Ovary (tissue), 3 donors: ENCODE results near the gene KRT17.

Source experiments
- EP300 ChIP-seq: sonication (generic); formaldehyde crosslinking; IDR thresholded peaks from one replicate; pipeline ENCODE4 v1.6.1; 2017; ENCODE audit warnings: antibody characterized with exemption
- POLR2A ChIP-seq: fragments of 450-650 bp; IDR thresholded peaks from one replicate; pipeline ENCODE4 v1.6.1; 2017; ENCODE audit warnings: antibody characterized with exemption, mild to moderate bottlenecking, moderate library complexity
- TF ChIP-seq, protein P1 (sequence below), 3 donors: fragments of 450-650 bp in 2 of 3; fragments of 200-600 bp in 1 of 3; IDR thresholded peaks; one replicate each; pipeline versions ENCODE4 v1.5.1 to v1.8.0; 2016 to 2022; ENCODE audit warnings: antibody characterized with exemption in 3 of 3, mild to moderate bottlenecking in 1 of 3
- donor health status: DM: no; HTN: no; CAD: no.

DNA sequence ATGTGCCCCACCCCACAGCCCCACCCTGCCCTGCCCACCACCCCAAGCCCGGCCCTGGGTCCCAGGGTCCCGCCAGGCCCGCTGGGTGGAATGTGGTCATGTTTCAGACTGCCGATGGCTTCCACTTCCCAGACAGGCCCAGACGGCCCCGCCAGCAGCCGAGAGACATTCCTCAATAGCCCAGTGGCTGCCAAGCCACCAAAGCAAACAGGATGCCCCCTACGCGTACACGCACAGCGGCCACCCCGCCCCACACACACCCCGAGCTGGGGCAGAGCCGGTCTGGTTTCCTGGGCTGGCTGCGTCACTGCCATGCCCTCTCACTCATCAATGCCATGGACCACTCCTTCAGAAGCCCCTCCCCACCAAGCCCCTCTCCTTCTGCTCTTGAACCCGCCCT lies 1.2 kb upstream of the KRT17 start:
- TF ChIP-seq, protein P1, sequence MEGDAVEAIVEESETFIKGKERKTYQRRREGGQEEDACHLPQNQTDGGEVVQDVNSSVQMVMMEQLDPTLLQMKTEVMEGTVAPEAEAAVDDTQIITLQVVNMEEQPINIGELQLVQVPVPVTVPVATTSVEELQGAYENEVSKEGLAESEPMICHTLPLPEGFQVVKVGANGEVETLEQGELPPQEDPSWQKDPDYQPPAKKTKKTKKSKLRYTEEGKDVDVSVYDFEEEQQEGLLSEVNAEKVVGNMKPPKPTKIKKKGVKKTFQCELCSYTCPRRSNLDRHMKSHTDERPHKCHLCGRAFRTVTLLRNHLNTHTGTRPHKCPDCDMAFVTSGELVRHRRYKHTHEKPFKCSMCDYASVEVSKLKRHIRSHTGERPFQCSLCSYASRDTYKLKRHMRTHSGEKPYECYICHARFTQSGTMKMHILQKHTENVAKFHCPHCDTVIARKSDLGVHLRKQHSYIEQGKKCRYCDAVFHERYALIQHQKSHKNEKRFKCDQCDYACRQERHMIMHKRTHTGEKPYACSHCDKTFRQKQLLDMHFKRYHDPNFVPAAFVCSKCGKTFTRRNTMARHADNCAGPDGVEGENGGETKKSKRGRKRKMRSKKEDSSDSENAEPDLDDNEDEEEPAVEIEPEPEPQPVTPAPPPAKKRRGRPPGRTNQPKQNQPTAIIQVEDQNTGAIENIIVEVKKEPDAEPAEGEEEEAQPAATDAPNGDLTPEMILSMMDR (IDR thresholded peaks at IDR 0.05) = no peak
- no peak for TF ChIP-seq POLR2A
- no peak for TF ChIP-seq EP300
